Hepatocyte (in vitro differentiated cells): Measurements from ENCODE around the gene VIPR2. TPM values are rescaled to one million over a fixed set of nuclear protein-coding genes. Genes with fewer than 3 reads are reported as not detected.
A peak's percentile ranks its signal among the peaks of the same experiment; 100 is the strongest.
"Not testable (repeated sequence)": the region's sequence is repeated elsewhere in the genome, so short reads cannot be mapped to it uniquely, and the experiment has no call there.

Experiments
- DNase-seq: peaks from one replicate; pipeline ENCODE4 v3.0.0-alpha.2; 2016; ENCODE audit warnings: low spot score
- H2AFZ ChIP-seq: fragments of 200-600 bp; sonication (generic); 2 replicates; pipeline ENCODE4 v1.6.0; 2016; ENCODE audit warnings: antibody characterized with exemption, mild to moderate bottlenecking
- H3K27ac ChIP-seq: fragments of 200-600 bp; sonication (generic); 2 replicates; pipeline ENCODE4 v1.5.1; 2016; ENCODE audit warnings: mild to moderate bottlenecking
- H3K27me3 ChIP-seq: fragments of 200-600 bp; sonication (generic); 2 replicates; pipeline ENCODE4 v1.6.1; 2016
- H3K36me3 ChIP-seq: fragments of 200-600 bp; sonication (generic); replicated peaks from 2 replicates; pipeline ENCODE4 v1.5.1; 2016; ENCODE audit warnings: low read depth; ENCODE audit not compliant: insufficient read depth
- H3K4me1 ChIP-seq: fragments of 200-600 bp; sonication (generic); 2 replicates; pipeline ENCODE4 v1.5.1; 2016; ENCODE audit warnings: mild to moderate bottlenecking, moderate library complexity; ENCODE audit not compliant: insufficient read depth
- H3K4me2 ChIP-seq: fragments of 200-600 bp; sonication (generic); 2 replicates; pipeline ENCODE4 v1.6.0; 2016
- H3K4me3 ChIP-seq: fragments of 200-600 bp; sonication (generic); 2 replicates; pipeline ENCODE4 v1.5.1; 2016; ENCODE audit warnings: mild to moderate bottlenecking
- H3K79me2 ChIP-seq: fragments of 200-600 bp; sonication (generic); 2 replicates; pipeline ENCODE4 v1.6.0; 2017; ENCODE audit warnings: mild to moderate bottlenecking
- H3K9me2 ChIP-seq: fragments of 200-600 bp; sonication (generic); replicated peaks from 2 replicates; pipeline ENCODE4 v1.6.0; 2017; ENCODE audit warnings: mild to moderate bottlenecking; ENCODE audit not compliant: insufficient read depth
- H3K9me3 ChIP-seq: fragments of 200-600 bp; sonication (generic); 2 replicates; pipeline ENCODE4 v1.5.1; 2016; ENCODE audit warnings: low read depth, mild to moderate bottlenecking
- H4K20me1 ChIP-seq: fragments of 200-600 bp; sonication (generic); 2 replicates; pipeline ENCODE4 v1.6.0; 2016; ENCODE audit warnings: mild to moderate bottlenecking; ENCODE audit not compliant: insufficient read depth, poor library complexity, severe bottlenecking
- EZH2 ChIP-seq: fragments of 200-600 bp; sonication (generic); IDR thresholded peaks from 2 replicates; pipeline ENCODE4 v1.6.1; 2016; ENCODE audit warnings: antibody characterized with exemption, mild to moderate bottlenecking, borderline replicate concordance
- EZH2phosphoT487 ChIP-seq: fragments of 200-600 bp; sonication (generic); IDR thresholded peaks from one replicate; pipeline ENCODE4 v1.6.1; 2018; ENCODE audit warnings: antibody characterized with exemption, mild to moderate bottlenecking, low read depth, moderate library complexity; ENCODE audit not compliant: unreplicated experiment, severe bottlenecking
- WGBS: methylation state at CpG from one replicate; pipeline ENCODE4 v1.1.6; 2016; ENCODE audit warnings: low lambda C conversion rate; ENCODE audit errors: missing lambda C conversion rate; 5-methylcytosine and 5-hydroxymethylcytosine counted together
- polyA plus RNA-seq: library from polyadenylated mRNA; unstranded; fragments of >200 nt; fragmentation: Nextera tagmentation; extraction: Ambion mirVana; gene quantifications from 2 replicates; pipeline ENCODE4 v1.2.1, GENCODE V29; 2016
- total RNA-seq: library from RNA; depleted of rRNA; stranded (reverse); fragments of >200 nt; gene quantifications from 2 replicates; pipeline ENCODE4 v1.2.3, GENCODE V29; 2014
- TF ChIP-seq, protein P1 (sequence below): fragments of 200-600 bp; sonication (generic); IDR thresholded peaks from 2 replicates; pipeline ENCODE4 v1.5.1; 2016; ENCODE audit warnings: antibody characterized with exemption, mild to moderate bottlenecking; ENCODE audit not compliant: poor library complexity

The VIPR2 gene
- total and polyA plus RNA-seq, 2 experiments from 2014 or later = 2.7 to 3.4 TPM

GRCh38 chr7:158999496-158999895 lies 145.2 kb downstream of the VIPR2 start:
- Histone ChIP-seq H3K4me2 (no peak overlapping the region), H3K79me2 (no peaks in the 10 kb centered on the region), H3K4me1 (no peaks in the 10 kb centered on the region), H3K27ac (no peak overlapping the region), H4K20me1 (no peaks in the 10 kb centered on the region), H3K36me3 (no peaks in the 10 kb centered on the region), H3K9me2 (no peaks in the 10 kb centered on the region), H2AFZ (no peak overlapping the region), H3K27me3 (peaks cover 9% of the 10 kb centered on the region), H3K9me3 (no peaks in the 10 kb centered on the region), H3K4me3 (no peak overlapping the region)
- DNase-seq = no peak
- TF ChIP-seq, protein P1, sequence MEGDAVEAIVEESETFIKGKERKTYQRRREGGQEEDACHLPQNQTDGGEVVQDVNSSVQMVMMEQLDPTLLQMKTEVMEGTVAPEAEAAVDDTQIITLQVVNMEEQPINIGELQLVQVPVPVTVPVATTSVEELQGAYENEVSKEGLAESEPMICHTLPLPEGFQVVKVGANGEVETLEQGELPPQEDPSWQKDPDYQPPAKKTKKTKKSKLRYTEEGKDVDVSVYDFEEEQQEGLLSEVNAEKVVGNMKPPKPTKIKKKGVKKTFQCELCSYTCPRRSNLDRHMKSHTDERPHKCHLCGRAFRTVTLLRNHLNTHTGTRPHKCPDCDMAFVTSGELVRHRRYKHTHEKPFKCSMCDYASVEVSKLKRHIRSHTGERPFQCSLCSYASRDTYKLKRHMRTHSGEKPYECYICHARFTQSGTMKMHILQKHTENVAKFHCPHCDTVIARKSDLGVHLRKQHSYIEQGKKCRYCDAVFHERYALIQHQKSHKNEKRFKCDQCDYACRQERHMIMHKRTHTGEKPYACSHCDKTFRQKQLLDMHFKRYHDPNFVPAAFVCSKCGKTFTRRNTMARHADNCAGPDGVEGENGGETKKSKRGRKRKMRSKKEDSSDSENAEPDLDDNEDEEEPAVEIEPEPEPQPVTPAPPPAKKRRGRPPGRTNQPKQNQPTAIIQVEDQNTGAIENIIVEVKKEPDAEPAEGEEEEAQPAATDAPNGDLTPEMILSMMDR = no peak
- TF ChIP-seq EZH2phosphoT487 (no peak), EZH2 (no peak)
- WGBS = 92% methylated on average over 21 of the region's 21 CpGs

- not testable (repeated sequence) for H3K4me2 ChIP-seq, H2AFZ ChIP-seq, H3K27ac ChIP-seq, H3K9me2 ChIP-seq, H3K4me3 ChIP-seq, H3K9me3 ChIP-seq, H4K20me1 ChIP-seq, H3K4me1 ChIP-seq, H3K36me3 ChIP-seq, H3K79me2 ChIP-seq, DNase-seq
- WGBS = no CpG with 5 or more reads among the region's 9 CpGs
- H3K27me3 ChIP-seq = peaks cover 20% of the 10 kb centered on the region
Observed at GRCh38 chr7:158998261-158998660, 146.4 kb downstream of the VIPR2 start.

GRCh38 chr7:158997471-158997870 lies 147.2 kb downstream of the VIPR2 start:
- no peaks in the 10 kb centered on the region for H4K20me1 ChIP-seq
- H3K27me3 ChIP-seq = peaks cover 26% of the 10 kb centered on the region
- no peak overlapping the region for H3K27ac ChIP-seq
- no peaks in the 10 kb centered on the region for H3K79me2 ChIP-seq
- no peak for DNase-seq
- no peaks in the 10 kb centered on the region for H3K36me3 ChIP-seq
- no peak overlapping the region for H2AFZ ChIP-seq
- H3K4me3 ChIP-seq = no peak overlapping the region
- no peaks in the 10 kb centered on the region for H3K4me1 ChIP-seq
- no peaks in the 10 kb centered on the region for H3K9me2 ChIP-seq
- TF ChIP-seq, protein P1 = no peak
- TF ChIP-seq EZH2 (no peak), EZH2phosphoT487 (no peak)
- H3K4me2 ChIP-seq = peak overlapping the region; percentile 37
- 77% methylated on average over 22 of the region's 22 CpGs for WGBS
- H3K9me3 ChIP-seq = no peaks in the 10 kb centered on the region

DNA sequence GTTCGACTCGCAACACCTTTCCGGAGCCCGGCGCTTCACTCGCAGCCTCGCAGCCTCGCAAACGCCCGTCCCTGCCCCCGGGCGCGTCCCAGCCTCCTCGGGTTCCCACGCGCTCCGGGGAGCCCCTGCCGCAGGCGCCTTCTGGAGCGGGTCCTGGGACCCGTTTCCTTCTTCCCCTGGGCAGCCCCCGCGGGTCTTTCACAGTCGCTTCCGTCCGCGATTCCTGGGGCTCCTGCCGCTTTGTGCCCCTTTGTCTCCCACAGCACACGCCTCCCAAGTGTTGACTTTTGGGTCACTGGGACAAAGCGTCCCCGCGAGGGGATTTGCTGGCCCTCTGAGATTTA lies 147.6 kb downstream of the VIPR2 start:
- no peaks in the 10 kb centered on the region for H3K79me2 ChIP-seq
- no peaks in the 10 kb centered on the region for H3K36me3 ChIP-seq
- H3K4me1 ChIP-seq = no peaks in the 10 kb centered on the region
- no peak for DNase-seq
- peak overlapping the region; percentile 37 for H3K4me2 ChIP-seq
- TF ChIP-seq EZH2 (no peak), EZH2phosphoT487 (no peak)
- TF ChIP-seq, protein P1 = no peak
- 56% methylated on average over 29 of the region's 32 CpGs for WGBS
- peaks cover 29% of the 10 kb centered on the region for H3K27me3 ChIP-seq
- no peak overlapping the region for H3K4me3 ChIP-seq
- H3K9me3 ChIP-seq = no peaks in the 10 kb centered on the region
- H4K20me1 ChIP-seq = no peaks in the 10 kb centered on the region
- H3K9me2 ChIP-seq = no peaks in the 10 kb centered on the region
- H3K27ac ChIP-seq = no peak overlapping the region
- no peak overlapping the region for H2AFZ ChIP-seq
